Breast epithelium (tissue), 3 donors: ENCODE results near the gene H1-8.

ENCODE experiments used
- POLR2A ChIP-seq: fragments of 450-650 bp; IDR thresholded peaks from one replicate; pipeline ENCODE4 v1.6.1; 2016; ENCODE audit warnings: antibody characterized with exemption, mild to moderate bottlenecking, moderate library complexity
- POLR2AphosphoS5 ChIP-seq, 3 donors: sonication (generic); formaldehyde crosslinking; IDR thresholded peaks; one replicate each; pipeline ENCODE4 v1.6.1; 2017; ENCODE audit warnings: antibody characterized with exemption in 3 of 3
- TF ChIP-seq, protein P1 (sequence below), 3 donors: fragments of 450-650 bp; IDR thresholded peaks; one replicate each; pipeline ENCODE4 v1.5.1; 2016 to 2017; ENCODE audit warnings: antibody characterized with exemption in 3 of 3, mild to moderate bottlenecking in 3 of 3, moderate library complexity in 3 of 3

DNA sequence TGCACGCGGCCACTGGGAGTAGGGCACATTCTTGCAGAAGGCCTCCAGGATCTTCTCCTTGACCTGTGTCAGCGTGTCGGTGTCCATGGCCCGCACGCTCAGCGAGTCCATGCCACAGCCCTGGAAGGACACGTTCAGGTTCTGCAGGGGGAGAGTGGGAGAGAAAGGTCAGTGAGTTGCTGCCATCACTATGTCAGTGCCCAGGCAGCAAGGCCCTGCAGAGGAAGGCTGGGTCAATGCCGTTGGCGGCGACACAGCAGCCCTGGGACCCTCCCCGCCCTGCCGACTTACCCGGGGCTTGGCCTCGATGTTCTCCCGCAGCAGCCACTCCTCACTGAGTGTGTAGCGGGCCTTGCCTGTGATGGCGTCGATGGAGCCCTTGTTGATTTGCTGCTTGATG, 19.8 kb downstream of the H1-8 start:
- no peak for TF ChIP-seq POLR2A
- TF ChIP-seq, protein P1, sequence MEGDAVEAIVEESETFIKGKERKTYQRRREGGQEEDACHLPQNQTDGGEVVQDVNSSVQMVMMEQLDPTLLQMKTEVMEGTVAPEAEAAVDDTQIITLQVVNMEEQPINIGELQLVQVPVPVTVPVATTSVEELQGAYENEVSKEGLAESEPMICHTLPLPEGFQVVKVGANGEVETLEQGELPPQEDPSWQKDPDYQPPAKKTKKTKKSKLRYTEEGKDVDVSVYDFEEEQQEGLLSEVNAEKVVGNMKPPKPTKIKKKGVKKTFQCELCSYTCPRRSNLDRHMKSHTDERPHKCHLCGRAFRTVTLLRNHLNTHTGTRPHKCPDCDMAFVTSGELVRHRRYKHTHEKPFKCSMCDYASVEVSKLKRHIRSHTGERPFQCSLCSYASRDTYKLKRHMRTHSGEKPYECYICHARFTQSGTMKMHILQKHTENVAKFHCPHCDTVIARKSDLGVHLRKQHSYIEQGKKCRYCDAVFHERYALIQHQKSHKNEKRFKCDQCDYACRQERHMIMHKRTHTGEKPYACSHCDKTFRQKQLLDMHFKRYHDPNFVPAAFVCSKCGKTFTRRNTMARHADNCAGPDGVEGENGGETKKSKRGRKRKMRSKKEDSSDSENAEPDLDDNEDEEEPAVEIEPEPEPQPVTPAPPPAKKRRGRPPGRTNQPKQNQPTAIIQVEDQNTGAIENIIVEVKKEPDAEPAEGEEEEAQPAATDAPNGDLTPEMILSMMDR (IDR thresholded peaks at IDR 0.05) = no peak
- no peak for TF ChIP-seq POLR2AphosphoS5 (IDR thresholded peaks at IDR 0.05)
